Stimulated activated CD4-positive, alpha-beta T cell treated with anti-CD3 and anti-CD28 coated beads, Interleukin-2, amount 100 ng/mL, for 4 hours (primary cell): ENCODE results near the gene PKN3.

Experiments used
- DNase-seq: peaks from one replicate; pipeline ENCODE4 v3.0.0-alpha.2; 2020; ENCODE audit warnings: low read depth

PKN3 gene

DNA sequence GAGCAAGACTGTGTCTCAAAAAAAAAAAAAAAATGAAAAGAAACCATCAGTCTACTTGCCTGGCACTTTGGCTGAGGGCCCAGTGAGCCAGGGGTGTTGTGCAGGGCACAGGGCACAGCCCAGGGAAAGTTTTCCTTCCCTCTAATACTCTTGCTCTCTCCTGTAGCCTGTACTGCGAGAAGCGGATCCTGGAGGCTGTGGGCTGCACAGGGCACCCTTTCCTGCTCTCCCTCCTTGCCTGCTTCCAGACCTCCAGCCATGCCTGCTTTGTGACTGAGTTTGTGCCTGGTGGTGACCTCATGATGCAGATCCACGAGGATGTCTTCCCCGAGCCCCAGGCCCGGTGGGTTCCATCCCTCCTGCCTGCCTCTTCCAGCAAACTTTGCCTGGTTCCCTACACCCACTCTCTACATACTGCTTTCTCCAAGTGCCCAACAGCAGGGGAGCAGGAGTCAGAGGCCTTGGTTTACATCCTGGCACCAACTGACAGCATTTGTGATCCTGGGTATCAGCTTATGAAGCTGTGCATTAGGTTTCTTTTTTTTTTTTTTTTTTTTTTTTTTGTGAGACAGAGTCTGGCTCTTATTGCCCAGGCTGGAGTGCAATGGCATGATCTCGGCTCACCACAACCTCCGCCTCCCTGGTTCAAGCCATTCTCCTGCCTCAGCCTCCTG, 14.4 kb downstream of the PKN3 start:
- no peak for DNase-seq

DNA sequence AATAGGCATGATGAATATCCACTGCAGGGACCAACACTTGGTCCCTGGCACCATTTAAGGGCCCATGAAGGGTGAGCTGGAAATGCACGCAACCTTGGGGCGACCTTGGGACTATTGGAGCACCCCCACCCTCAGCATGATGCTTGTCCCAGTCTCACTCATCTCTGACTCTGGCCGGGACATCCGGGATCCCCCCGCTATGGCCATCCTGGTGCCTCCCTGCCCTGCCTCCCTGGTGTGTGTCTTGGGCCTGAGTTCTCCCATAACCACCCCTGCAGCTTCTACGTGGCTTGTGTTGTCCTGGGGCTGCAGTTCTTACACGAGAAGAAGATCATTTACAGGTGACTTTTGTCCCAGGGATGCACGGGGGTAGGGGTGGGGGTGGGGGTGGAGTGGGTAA, 15.7 kb downstream of the PKN3 start:
- DNase-seq = no peak

GRCh38 chr9:128718475-128718874, 16.2 kb downstream of the PKN3 start:
- no peak for DNase-seq

DNA sequence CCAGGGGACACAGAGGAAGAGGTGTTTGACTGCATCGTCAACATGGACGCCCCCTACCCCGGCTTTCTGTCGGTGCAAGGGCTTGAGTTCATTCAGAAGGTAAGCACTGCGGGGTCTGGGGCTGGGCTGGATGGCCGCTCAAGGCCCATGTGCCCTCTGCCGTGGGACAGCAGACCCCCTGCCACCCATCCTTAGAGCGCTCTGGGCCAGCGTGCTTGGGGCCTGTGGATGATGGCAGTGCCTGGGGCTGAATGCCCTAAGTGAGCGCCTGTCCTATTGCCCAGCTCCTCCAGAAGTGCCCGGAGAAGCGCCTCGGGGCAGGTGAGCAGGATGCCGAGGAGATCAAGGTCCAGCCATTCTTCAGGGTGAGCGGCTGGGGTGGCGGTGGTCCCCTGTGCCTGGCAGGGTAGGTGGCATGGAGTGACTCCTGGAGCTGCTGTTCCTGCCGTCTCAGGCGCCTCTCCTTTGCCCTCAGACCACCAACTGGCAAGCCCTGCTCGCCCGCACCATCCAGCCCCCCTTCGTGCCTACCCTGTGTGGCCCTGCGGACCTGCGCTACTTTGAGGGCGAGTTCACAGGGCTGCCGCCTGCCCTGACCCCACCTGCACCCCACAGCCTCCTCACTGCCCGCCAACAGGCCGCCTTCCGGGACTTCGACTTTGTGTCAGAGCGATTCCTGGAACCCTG, 17.8 kb downstream of the PKN3 start:
- DNase-seq = no peak

GRCh38 chr9:128720841-128721486, 18.7 kb downstream of the PKN3 start:
- no peak for DNase-seq

DNA sequence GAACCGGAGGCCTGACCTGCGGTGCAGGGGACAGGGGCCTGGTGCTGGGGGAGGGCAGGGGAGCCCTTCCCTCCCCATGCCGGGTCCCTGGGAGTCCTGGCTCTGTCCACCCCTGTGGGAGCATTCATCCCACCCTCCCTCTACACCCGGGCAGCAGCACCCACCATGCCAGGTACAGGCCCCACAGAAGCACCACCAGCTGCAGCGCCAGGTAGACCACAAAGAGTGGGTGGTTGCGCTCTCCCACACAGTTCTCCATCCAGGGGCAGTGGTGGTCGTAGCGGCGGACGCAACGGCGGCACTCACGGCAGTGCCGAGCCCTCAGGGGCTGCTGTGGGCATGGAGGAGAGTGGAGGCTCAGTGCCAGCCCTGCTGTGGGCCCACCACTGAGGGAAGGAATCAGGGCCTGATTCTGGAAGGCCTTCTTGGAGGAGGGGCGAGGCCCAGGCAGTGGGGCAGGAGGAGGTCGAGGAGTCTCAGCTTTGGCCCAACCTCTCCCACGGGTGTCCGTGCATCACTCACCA, 19.2 kb downstream of the PKN3 start:
- DNase-seq = no peak

GRCh38 chr9:128722380-128723351, 20.4 kb downstream of the PKN3 start:
- no peak for DNase-seq

- no peak for DNase-seq
These were observed 21.1 kb downstream of the PKN3 start for GRCh38 chr9:128723352-128723865.

- DNase-seq = peak; percentile 98
These were observed 21.8 kb downstream of the PKN3 start, which contains the start of gene ZDHHC12 for GRCh38 chr9:128723866-128724743. Gene ZDHHC12 (minus strand): TSS chr9:128724127. CDS start chr9:128724093, 34 bp downstream.

- DNase-seq = no peak
These were observed 22.5 kb downstream of the PKN3 start for GRCh38 chr9:128724744-128725211.

DNA sequence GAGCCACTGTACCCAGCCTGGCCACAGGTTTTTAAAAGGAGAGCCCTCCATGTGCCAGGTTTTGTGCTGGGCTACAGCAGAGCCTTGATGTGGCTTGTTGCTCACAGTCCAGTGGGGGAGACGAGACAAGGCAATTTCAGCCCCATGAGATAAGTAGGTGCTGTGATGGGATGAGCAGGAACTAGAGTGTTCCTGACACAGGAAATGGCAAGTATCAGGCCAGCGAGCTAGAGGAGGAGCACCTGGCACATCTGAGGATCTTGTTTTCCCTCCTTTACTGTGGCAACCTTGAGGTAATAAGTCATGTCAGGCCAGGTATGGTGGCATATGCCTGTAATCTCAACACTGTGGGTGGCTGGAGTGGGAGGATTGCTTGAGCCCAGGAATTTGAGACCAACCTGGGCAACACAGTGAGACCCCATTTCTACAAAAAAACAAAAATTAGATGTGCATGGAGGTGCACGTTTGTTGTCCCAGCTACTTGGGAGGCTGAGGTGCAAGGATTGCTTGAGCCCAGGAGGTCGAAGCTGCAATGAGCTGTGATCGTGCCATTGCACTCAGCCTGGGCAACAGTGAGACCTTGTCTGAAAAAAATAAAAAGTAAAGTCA, 25.4 kb downstream of the PKN3 start:
- DNase-seq = no peak

- no peak for DNase-seq
These were observed 26.0 kb downstream of the PKN3 start for GRCh38 chr9:128728298-128728697.

DNA sequence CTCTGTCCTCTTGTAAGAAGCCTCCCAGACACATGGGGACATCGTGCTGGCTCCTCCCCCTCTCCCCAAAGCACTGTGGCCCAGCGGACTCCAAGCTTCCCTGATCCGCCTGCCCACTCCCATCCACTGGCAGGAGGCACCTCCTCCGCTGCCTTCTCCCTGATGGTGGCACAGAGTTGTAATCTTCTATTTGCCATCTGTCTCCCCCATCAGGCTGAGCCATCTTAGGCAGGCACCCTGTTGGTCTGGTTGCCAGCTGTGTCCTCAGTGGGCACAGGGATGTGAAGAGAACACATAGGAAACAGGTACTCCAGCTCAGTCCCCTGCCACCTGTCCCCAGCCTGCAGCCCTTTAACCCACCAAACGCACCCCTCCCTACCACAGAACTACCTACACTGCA, 27.0 kb downstream of the PKN3 start:
- DNase-seq = no peak

GRCh38 chr9:128729766-128730517, 27.6 kb downstream of the PKN3 start:
- DNase-seq = no peak

- DNase-seq = no peak
These were observed 28.8 kb downstream of the PKN3 start for GRCh38 chr9:128731093-128731492.

- no peak for DNase-seq
These were observed 29.4 kb downstream of the PKN3 start for GRCh38 chr9:128731691-128732090.

DNA sequence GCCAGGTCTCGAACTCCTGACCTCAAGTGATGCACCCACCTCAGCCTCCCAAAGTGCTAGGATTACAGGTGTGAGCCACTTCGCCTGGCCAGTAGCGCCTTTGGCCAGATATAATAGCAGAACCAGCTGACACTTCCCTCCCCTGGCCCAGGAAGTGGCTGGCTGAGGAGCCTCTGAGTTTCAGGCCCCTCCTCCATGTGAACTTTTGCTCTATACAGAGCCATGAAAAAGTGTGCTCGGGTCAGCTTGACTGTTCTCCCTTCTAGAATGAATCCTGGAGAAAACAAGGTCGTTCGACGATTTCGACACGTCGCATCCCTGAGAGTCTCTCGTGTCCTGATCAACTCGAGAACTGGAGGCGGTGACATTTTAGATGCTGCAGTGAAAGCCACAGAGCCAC, 30.3 kb downstream of the PKN3 start:
- DNase-seq = no peak

DNA sequence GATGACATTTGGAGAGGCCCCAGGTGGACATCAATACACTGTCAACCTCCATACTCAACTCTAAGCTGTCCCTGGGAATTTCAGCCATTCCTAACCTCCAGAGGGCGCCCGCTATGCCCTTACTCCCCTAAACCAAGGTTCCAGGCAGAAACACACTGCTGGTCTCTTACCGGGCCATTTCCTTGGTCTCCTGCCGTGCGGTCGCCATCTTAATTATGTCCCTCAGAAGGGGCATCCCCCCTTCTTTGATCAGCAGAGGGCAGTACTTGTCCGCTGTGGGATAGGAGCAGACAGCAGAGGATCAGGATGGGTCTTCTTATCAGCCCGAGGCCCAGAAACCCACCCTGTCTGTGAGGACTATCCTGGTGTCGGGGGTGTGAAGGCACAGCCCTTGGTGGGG, 31.0 kb downstream of the PKN3 start:
- no peak for DNase-seq

DNA sequence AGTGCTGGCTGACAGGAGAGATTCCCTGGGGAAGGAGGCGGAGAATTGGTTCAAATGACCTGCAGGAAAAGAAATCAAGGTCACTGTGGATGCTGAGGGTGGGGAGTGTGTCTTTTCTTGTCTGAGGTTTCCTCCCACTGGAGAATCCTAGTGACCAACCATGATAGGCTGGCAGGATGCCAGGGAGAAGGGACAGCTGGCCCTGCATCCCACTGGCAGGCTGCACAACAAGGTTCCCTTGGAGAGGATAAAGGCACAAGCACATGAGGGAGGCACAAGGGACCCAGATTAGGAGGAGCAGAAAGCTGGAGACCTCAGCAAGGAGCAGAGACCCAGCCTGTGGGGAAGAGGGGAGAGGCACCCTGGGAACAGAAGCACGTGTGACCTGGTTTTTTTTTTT, 33.1 kb downstream of the PKN3 start:
- DNase-seq = no peak
